PFSK-1 (cell line): ENCODE results near the gene MYOZ2.

Source experiments
- FOXP2 ChIP-seq: optimal IDR thresholded peaks from 2 replicates; pipeline ENCODE3; 2011; ENCODE audit warnings: borderline replicate concordance, control low read depth, inconsistent platforms; ENCODE audit not compliant: insufficient read depth; ENCODE audit errors: extremely low read length, extremely low read depth
- POLR2AphosphoS5 ChIP-seq: IDR thresholded peaks from 2 replicates; pipeline ENCODE4 v1.6.1; 2012; ENCODE audit warnings: low read depth, mild to moderate bottlenecking, control low read depth, low read length, moderate library complexity
- SIN3A ChIP-seq: IDR thresholded peaks from 2 replicates; pipeline ENCODE4 v1.6.1; 2012; ENCODE audit warnings: mild to moderate bottlenecking, low read length, moderate library complexity, borderline replicate concordance; ENCODE audit not compliant: insufficient read depth
- TAF1 ChIP-seq: IDR thresholded peaks from 2 replicates; pipeline ENCODE4 v1.6.1; 2012; ENCODE audit warnings: low read length, control low read depth, borderline replicate concordance; ENCODE audit not compliant: insufficient read depth
- TF ChIP-seq, protein P1 (sequence below), 2 experiments: IDR thresholded peaks; 2 replicates each; pipeline versions ENCODE4 v1.6.1 to v1.8.0; 2011 to 2012; ENCODE audit warnings: low read depth in 2 of 2, low read length in 2 of 2, control low read depth in 1 of 2, inconsistent platforms in 1 of 2, mild to moderate bottlenecking in 1 of 2, moderate library complexity in 1 of 2; ENCODE audit not compliant: insufficient read depth in 1 of 2

MYOZ2 gene

DNA sequence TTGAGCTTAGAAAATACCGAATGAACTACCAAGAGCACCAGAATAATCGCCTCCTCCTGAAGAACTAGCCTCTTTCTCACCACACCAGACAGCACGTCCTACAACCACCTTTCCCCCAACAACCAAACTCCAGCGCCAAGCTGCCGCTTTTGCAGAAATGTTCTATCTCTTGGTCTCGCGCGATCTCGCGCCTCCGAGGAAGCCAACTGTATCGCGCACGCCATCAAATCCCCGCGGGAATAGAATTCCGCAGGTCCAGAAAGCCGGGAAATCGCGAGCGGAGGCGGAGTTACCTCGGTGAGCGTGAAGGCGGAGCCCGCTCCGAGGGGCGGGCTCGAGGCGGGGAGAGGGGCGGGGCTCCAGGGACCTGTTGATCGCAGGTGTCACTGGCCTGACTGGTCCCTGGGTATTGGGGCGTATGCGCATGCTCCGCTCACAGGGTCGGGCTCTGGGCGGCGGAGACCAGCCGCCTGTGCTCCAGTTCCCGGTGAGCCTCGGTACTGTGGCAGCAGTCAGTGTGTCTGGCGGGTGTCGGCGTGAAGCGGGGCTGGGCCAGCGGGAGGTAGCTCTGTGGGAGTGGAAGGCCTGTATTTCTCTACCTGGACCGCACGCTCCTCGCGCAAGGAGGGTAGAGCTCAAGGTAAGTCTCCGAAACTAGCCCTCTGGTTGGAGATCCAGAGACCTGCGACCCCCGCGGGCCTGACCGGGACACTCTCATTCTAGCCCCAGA lies 76.8 kb downstream of the MYOZ2 start, which contains the start of gene USP53:
USP53 (plus strand) TSS at position 480 of the 730 bp plus-strand sequence. CDS start 27,047 bp downstream, outside the sequence.
- peak; percentile 95; the same call in 1 of the 2 replicates for TF ChIP-seq TAF1
- TF ChIP-seq, protein P1, sequence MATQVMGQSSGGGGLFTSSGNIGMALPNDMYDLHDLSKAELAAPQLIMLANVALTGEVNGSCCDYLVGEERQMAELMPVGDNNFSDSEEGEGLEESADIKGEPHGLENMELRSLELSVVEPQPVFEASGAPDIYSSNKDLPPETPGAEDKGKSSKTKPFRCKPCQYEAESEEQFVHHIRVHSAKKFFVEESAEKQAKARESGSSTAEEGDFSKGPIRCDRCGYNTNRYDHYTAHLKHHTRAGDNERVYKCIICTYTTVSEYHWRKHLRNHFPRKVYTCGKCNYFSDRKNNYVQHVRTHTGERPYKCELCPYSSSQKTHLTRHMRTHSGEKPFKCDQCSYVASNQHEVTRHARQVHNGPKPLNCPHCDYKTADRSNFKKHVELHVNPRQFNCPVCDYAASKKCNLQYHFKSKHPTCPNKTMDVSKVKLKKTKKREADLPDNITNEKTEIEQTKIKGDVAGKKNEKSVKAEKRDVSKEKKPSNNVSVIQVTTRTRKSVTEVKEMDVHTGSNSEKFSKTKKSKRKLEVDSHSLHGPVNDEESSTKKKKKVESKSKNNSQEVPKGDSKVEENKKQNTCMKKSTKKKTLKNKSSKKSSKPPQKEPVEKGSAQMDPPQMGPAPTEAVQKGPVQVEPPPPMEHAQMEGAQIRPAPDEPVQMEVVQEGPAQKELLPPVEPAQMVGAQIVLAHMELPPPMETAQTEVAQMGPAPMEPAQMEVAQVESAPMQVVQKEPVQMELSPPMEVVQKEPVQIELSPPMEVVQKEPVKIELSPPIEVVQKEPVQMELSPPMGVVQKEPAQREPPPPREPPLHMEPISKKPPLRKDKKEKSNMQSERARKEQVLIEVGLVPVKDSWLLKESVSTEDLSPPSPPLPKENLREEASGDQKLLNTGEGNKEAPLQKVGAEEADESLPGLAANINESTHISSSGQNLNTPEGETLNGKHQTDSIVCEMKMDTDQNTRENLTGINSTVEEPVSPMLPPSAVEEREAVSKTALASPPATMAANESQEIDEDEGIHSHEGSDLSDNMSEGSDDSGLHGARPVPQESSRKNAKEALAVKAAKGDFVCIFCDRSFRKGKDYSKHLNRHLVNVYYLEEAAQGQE (IDR thresholded peaks at IDR 0.05; ENCODE audit: insufficient read depth in 1 of 2, low read depth in 2 of 2, low read length in 2 of 2): peak in 1 of 2 experiments; percentile 35; a peak in 1 of 4 replicates
- peak; percentile 96 for TF ChIP-seq POLR2AphosphoS5
- peak; percentile 91; the same call in 1 of the 2 replicates for TF ChIP-seq SIN3A
- TF ChIP-seq FOXP2: peak; percentile 72

DNA sequence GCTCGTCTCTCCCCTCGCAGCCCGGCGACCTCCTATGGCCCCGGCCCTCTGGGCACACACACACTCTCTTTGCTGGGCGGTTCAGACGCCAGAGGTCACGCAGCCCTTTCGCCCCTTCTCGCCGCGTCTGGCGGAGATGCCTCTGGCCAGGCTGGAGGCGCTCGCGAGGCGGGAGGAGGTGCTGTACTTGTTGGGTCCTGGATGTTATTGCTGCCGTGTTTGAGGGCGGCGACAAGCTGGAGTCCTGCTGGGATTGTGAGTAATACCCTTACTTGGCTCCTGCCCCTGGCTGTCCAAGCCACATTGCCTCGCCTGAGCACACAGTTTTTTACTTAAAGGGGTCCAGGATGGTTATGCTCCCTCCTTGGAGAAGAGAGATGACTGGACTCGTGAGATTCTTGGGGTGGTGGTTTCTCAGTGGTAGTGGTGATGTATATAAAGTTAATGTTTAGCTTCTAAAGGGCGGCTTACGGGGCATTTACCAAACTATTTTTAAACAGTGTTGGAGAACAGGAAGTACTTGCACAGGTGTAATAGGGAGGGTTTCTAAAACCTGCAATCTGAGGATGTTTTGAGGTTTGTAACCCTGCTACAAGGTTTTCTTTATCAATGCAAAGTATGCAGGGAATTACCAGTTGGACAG lies 77.5 kb downstream of the MYOZ2 start:
- TF ChIP-seq POLR2AphosphoS5 (no peak), FOXP2 (no peak), TAF1 (peak; percentile 58; the same call in 1 of the 2 replicates), SIN3A (0 out of 2 replicates have a peak, but pooled peaks have one; percentile 47)
- TF ChIP-seq, protein P1 (IDR thresholded peaks at IDR 0.05; ENCODE audit: insufficient read depth in 1 of 2, low read depth in 2 of 2, low read length in 2 of 2): no peak

DNA sequence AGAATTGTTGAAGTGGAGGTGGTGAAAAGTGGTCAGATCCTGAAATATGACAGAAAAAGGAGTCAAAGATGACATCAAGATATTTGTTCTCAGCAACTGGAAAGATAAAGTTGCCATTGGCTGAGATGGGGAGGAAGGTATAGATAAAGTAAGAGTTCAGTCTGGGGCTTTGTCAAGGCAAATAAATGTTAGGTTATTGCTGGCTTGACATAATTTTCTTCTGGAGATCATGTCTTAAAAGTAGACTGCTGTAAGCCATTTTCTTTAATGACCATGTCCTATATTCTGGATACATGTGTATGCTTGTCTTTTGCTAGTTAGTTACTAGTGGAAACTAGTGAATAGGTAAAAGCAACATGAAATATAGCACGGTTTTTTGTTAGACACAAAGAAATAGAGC lies 82.5 kb downstream of the MYOZ2 start:
- TF ChIP-seq TAF1 (no peak), SIN3A (no peak), POLR2AphosphoS5 (no peak), FOXP2 (no peak)
- TF ChIP-seq, protein P1 (IDR thresholded peaks at IDR 0.05; ENCODE audit: insufficient read depth in 1 of 2, low read depth in 2 of 2, low read length in 2 of 2): no peak

DNA sequence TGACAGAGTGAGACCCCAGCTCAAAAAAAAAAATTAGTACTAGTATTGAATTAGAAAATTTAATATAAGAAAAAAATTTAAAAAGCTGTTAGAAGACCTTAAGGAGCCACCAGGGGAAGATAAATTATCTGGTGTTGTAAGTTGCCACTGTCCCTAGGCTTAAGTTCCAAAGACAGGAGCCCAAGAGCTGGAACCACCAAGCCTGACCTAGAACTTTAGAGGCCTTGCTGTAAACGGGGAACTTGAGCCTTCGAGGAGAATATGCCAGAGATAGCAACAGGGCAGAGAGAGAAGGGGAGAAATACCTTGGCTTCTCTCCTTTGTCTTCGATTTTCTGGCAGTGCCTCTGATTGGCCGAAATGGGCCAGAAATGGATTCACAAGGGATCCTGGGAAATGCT lies 85.8 kb downstream of the MYOZ2 start:
- TF ChIP-seq, protein P1 (IDR thresholded peaks at IDR 0.05; ENCODE audit: insufficient read depth in 1 of 2, low read depth in 2 of 2, low read length in 2 of 2): no peak
- TF ChIP-seq FOXP2 (no peak), TAF1 (no peak), SIN3A (no peak), POLR2AphosphoS5 (no peak)
